OCI-LY7 (cell line): ENCODE data around the gene RARB. TPM values are rescaled to one million over a fixed set of nuclear protein-coding genes. Genes with fewer than 3 reads are reported as not detected.

Source experiments
- BruUV-seq: library from RNA; stranded (reverse); fragments of 400-500 nt; replicated peaks from 2 replicates; lab custom pipeline; 2021; lab: Mats Ljungman, UMichigan
- CTCF ChIA-PET: fragments of 300-600 bp; sonication (Branson Sonifier 250); formaldehyde crosslinking; loops from one replicate; lab custom pipeline; 2022; ENCODE audit warnings: antibody characterized with exemption; ENCODE audit not compliant: unreplicated experiment; lab: Charles Lee
- POLR2A ChIA-PET: fragments of 300-600 bp; sonication (Branson Sonifier 250); formaldehyde crosslinking; loops from one replicate; lab custom pipeline; 2022; ENCODE audit warnings: antibody characterized with exemption; lab: Charles Lee
- DNase-seq: peaks from one replicate; pipeline ENCODE4 v3.0.0-alpha.2; 2015; ENCODE audit warnings: low spot score
- H2AFZ ChIP-seq: fragments of 200-600 bp; sonication (generic), shearing (Covaris generic); 2 replicates; pipeline ENCODE4 v1.6.1; 2014; ENCODE audit warnings: mild to moderate bottlenecking, antibody characterized with exemption, low read length, moderate library complexity
- H3K27ac ChIP-seq: fragments of 200-600 bp; sonication (generic); 2 replicates; pipeline ENCODE4 v1.5.1; 2014; ENCODE audit warnings: mixed run types, low read depth, mild to moderate bottlenecking, moderate library complexity, low read length, inconsistent platforms; ENCODE audit not compliant: poor library complexity, severe bottlenecking
- H3K36me3 ChIP-seq: fragments of 200-600 bp; sonication (generic); 2 replicates; pipeline ENCODE4 v1.6.1; 2014; ENCODE audit warnings: mild to moderate bottlenecking, antibody characterized with exemption, low read length, moderate library complexity, mixed read lengths; ENCODE audit not compliant: insufficient read depth
- H3K4me1 ChIP-seq: fragments of 200-600 bp; sonication (generic); 2 replicates; pipeline ENCODE4 v1.5.1; 2014; ENCODE audit warnings: mild to moderate bottlenecking, low read length; ENCODE audit not compliant: insufficient read depth, poor library complexity, severe bottlenecking
- H3K4me2 ChIP-seq: fragments of 200-600 bp; sonication (generic); 2 replicates; pipeline ENCODE4 v1.6.1; 2014; ENCODE audit warnings: mild to moderate bottlenecking, low read length
- H3K4me3 ChIP-seq: fragments of 200-600 bp; sonication (generic); 2 replicates; pipeline ENCODE4 v1.5.1; 2014; ENCODE audit warnings: mild to moderate bottlenecking, low read depth, low read length; ENCODE audit not compliant: poor library complexity, severe bottlenecking
- H3K79me2 ChIP-seq: fragments of 200-600 bp; sonication (generic); 2 replicates; pipeline ENCODE4 v1.6.1; 2016; ENCODE audit warnings: low read depth, mild to moderate bottlenecking, low read length, moderate library complexity, mixed read lengths; ENCODE audit not compliant: insufficient read depth
- H3K9me2 ChIP-seq: fragments of 200-600 bp; sonication (generic); 2 replicates; pipeline ENCODE4 v1.6.1; 2016; ENCODE audit warnings: mild to moderate bottlenecking, low read length, mixed read lengths; ENCODE audit not compliant: insufficient read depth
- H3K9me3 ChIP-seq: fragments of 200-600 bp; sonication (generic); 2 replicates; pipeline ENCODE4 v1.6.1; 2014; ENCODE audit warnings: mild to moderate bottlenecking, mixed run types, low read length, mixed read lengths
- H4K20me1 ChIP-seq: fragments of 200-600 bp; sonication (generic); 2 replicates; pipeline ENCODE4 v1.6.1; 2014; ENCODE audit warnings: mild to moderate bottlenecking, antibody characterized with exemption, low read length, moderate library complexity, mixed read lengths; ENCODE audit not compliant: insufficient read depth
- CTCF ChIP-seq: fragments of 200-600 bp; sonication (generic); conservative IDR thresholded peaks from 2 replicates; pipeline ENCODE4 v1.5.1; 2014; ENCODE audit warnings: mild to moderate bottlenecking, antibody characterized with exemption, low read length, moderate library complexity, mixed read lengths
- EZH2phosphoT487 ChIP-seq: fragments of 200-600 bp; sonication (generic); IDR thresholded peaks from 2 replicates; pipeline ENCODE4 v1.6.1; 2018; ENCODE audit warnings: low read depth, borderline replicate concordance, mild to moderate bottlenecking, mixed run types, antibody characterized with exemption, low read length, moderate library complexity, mixed read lengths
- intact Hi-C: fragments of 100-400 bp; cut with micrococcal nuclease; formaldehyde crosslinking; loops from one replicate; pipeline ENCODE4 v1.10.0; 2022; ENCODE audit not compliant: unreplicated experiment
- total RNA-seq, 2 experiments: library from RNA; depleted of rRNA in 1 of 2; stranded (reverse); fragments of >200 nt in 1 of 2; shearing (Covaris generic) in 1 of 2; gene quantifications; 2 replicates each; pipeline ENCODE4 v1.2.3, GENCODE V29; 2014 to 2022

Gene RARB
- total RNA-seq, 2 experiments from 2014 or later = not detected

GRCh38 chr3:25583343-25583742 lies 155.3 kb downstream of the RARB start:
- Histone ChIP-seq H3K36me3 (no peaks in the 10 kb centered on the region), H3K4me3 (no peak overlapping the region), H2AFZ (no peak overlapping the region), H3K79me2 (no peaks in the 10 kb centered on the region), H3K4me1 (no peaks in the 10 kb centered on the region), H3K4me2 (no peak overlapping the region), H4K20me1 (no peaks in the 10 kb centered on the region), H3K9me3 (no peaks in the 10 kb centered on the region), H3K9me2 (no peaks in the 10 kb centered on the region), H3K27ac (no peak overlapping the region)
- POLR2A ChIA-PET = interaction anchor here (0.7 kb wide), 1 partner anchor 11 kb away, joined by 3 read pairs; no protein-coding TSS in a partner anchor
- DNase-seq = no peak
- intact Hi-C loops = no loop called here
- TF ChIP-seq CTCF (no peak), EZH2phosphoT487 (no peak)
- no TSS peak for BruUV-seq
- CTCF ChIA-PET = no interaction called here

GRCh38 chr3:25584011-25584789 lies 156.1 kb downstream of the RARB start:
- no peaks in the 10 kb centered on the region for H3K79me2 ChIP-seq
- H3K36me3 ChIP-seq = no peaks in the 10 kb centered on the region
- no peak for TF ChIP-seq EZH2phosphoT487
- no peaks in the 10 kb centered on the region for H4K20me1 ChIP-seq
- POLR2A ChIA-PET = interaction anchor here (0.7 kb wide), 1 partner anchor 281 kb away, joined by 5 read pairs; no protein-coding TSS in a partner anchor
- DNase-seq = no peak
- no peak overlapping the region for H3K4me2 ChIP-seq
- no peak overlapping the region for H3K4me3 ChIP-seq
- no peak overlapping the region for H2AFZ ChIP-seq
- no peaks in the 10 kb centered on the region for H3K9me3 ChIP-seq
- intact Hi-C loops = no loop called here
- H3K27ac ChIP-seq = no peak overlapping the region
- no peaks in the 10 kb centered on the region for H3K9me2 ChIP-seq
- CTCF ChIA-PET = interaction anchor here (0.9 kb wide), 1 partner anchor 9 kb away, joined by 5 read pairs; no protein-coding TSS in a partner anchor
- BruUV-seq = no TSS peak
- no peaks in the 10 kb centered on the region for H3K4me1 ChIP-seq

DNA sequence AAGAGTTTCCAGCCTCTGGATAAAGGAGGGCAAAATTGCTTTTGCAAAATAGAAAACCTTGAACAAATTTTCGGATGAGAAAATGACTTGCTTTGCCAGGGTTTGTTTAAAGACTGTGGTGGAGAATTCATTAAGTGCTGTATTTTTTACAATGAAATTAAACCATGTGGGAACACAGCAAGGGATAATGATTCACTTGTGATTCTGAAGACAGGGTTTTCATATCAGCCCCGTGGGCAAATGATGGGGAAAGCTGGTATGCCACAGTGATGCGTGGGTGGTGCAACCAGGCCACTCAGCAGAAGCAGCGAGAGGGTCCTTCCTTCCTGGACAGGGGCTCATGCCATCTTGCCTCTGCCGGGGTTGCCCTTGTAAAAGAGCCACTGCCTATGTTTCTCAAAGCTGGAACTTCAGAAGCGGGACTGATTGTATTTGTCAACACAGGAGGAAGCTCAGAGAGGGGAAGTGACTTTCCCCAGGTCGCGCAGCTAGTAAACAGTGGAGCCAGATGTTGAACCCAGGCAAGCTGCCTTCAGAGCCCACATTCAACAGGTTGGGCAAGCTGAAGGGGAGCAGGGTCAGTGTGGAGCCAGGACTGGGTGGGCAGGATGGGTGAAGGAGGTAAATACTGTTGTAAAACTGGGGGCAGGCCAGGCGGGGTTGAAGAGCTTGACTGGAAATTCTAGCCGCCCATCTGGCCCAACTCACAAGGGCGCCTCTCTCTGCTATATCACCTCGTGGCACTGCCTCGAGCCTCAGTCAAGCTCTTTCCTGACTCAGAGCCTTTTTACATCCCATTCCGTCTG lies 157.5 kb downstream of the RARB start:
- no peak overlapping the region for H3K4me2 ChIP-seq
- no peak overlapping the region for H3K4me3 ChIP-seq
- ChIA-PET CTCF (interaction anchor here (0.9 kb wide), 1 partner anchor 7 kb away, joined by 5 read pairs; no protein-coding TSS in a partner anchor), POLR2A (no interaction called here)
- no peaks in the 10 kb centered on the region for H3K9me2 ChIP-seq
- no peak overlapping the region for H3K27ac ChIP-seq
- no peak for DNase-seq
- H3K79me2 ChIP-seq = no peaks in the 10 kb centered on the region
- H2AFZ ChIP-seq = no peak overlapping the region
- BruUV-seq = no TSS peak
- TF ChIP-seq CTCF (no peak), EZH2phosphoT487 (no peak)
- H3K36me3 ChIP-seq = no peaks in the 10 kb centered on the region
- H4K20me1 ChIP-seq = no peaks in the 10 kb centered on the region
- intact Hi-C loops = no loop called here
- no peaks in the 10 kb centered on the region for H3K4me1 ChIP-seq
- no peaks in the 10 kb centered on the region for H3K9me3 ChIP-seq
